Ovary (tissue), 3 donors: ENCODE measurements around the gene TBC1D16.

Experiments
- POLR2A ChIP-seq: fragments of 450-650 bp; IDR thresholded peaks from one replicate; pipeline ENCODE4 v1.6.1; 2017; ENCODE audit warnings: antibody characterized with exemption, mild to moderate bottlenecking, moderate library complexity
- TF ChIP-seq, protein P1 (sequence below), 3 donors: fragments of 450-650 bp in 2 of 3; fragments of 200-600 bp in 1 of 3; IDR thresholded peaks; one replicate each; pipeline versions ENCODE4 v1.5.1 to v1.8.0; 2016 to 2022; ENCODE audit warnings: antibody characterized with exemption in 3 of 3, mild to moderate bottlenecking in 1 of 3
- donor health status: DM: no; HTN: no; CAD: no.

DNA sequence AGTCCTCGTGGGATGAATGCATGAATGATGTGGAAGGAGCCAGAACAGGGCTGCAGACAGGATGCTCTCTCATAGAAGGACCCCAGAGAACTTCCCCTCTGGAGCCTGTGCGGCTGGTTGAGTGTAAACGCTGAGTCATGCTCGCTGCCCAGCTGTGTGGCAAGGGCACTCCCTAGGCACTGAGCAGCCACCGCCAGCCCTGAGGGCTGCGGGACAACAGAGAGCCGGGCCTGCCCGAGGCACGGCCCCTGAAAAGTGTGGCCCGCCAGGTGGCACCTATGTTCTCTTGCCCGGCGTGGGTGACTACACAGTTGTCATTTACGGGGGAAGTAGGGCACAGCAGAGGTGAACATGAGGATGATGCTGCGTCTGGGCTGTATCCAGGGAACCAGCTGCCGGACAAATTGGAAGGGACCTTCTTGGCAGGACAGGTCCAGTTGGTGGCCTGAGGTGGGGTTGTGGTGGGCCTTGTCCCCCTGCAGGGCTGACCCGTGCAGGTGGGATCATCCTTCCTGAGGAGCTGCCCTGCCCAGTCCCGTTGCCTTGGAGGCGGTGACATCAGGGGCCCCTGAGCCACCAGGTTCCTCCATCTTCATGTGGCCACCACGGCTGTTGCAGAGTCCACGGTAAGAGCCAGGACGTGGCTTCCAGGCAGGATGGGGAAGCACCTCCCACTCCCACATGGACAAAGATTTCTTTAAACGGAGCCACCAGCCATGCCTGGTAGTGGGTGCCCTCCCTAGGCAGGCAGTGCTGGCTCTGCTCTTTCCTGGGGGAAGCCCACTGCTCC lies 101.6 kb downstream of the TBC1D16 start:
- TF ChIP-seq, protein P1, sequence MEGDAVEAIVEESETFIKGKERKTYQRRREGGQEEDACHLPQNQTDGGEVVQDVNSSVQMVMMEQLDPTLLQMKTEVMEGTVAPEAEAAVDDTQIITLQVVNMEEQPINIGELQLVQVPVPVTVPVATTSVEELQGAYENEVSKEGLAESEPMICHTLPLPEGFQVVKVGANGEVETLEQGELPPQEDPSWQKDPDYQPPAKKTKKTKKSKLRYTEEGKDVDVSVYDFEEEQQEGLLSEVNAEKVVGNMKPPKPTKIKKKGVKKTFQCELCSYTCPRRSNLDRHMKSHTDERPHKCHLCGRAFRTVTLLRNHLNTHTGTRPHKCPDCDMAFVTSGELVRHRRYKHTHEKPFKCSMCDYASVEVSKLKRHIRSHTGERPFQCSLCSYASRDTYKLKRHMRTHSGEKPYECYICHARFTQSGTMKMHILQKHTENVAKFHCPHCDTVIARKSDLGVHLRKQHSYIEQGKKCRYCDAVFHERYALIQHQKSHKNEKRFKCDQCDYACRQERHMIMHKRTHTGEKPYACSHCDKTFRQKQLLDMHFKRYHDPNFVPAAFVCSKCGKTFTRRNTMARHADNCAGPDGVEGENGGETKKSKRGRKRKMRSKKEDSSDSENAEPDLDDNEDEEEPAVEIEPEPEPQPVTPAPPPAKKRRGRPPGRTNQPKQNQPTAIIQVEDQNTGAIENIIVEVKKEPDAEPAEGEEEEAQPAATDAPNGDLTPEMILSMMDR (IDR thresholded peaks at IDR 0.05): no peak
- TF ChIP-seq POLR2A: no peak
